Adrenal gland (tissue), 5 donors: ENCODE measurements around the gene CDCA4.

Experiments
- POLR2A ChIP-seq, 2 donors: fragments of 450-650 bp; IDR thresholded peaks; one replicate each; pipeline ENCODE4 v1.6.1; 2017; ENCODE audit warnings: antibody characterized with exemption in 2 of 2, mild to moderate bottlenecking in 2 of 2, moderate library complexity in 1 of 2
- TF ChIP-seq, protein P1 (sequence below), 6 experiments: fragments of 450-650 bp in 4 of 6; fragments of 200-600 bp in 2 of 6; sonication (generic) in 1 of 6; IDR thresholded peaks; 1 replicate in 5 of 6; 2 replicates in 1 of 6; pipeline versions ENCODE4 v1.5.1 to v1.8.0; 2016 to 2021; ENCODE audit warnings: antibody characterized with exemption in 6 of 6, mild to moderate bottlenecking in 2 of 6, moderate library complexity in 1 of 6
- donor health status: DM: no; HTN: no; CAD: no.

DNA sequence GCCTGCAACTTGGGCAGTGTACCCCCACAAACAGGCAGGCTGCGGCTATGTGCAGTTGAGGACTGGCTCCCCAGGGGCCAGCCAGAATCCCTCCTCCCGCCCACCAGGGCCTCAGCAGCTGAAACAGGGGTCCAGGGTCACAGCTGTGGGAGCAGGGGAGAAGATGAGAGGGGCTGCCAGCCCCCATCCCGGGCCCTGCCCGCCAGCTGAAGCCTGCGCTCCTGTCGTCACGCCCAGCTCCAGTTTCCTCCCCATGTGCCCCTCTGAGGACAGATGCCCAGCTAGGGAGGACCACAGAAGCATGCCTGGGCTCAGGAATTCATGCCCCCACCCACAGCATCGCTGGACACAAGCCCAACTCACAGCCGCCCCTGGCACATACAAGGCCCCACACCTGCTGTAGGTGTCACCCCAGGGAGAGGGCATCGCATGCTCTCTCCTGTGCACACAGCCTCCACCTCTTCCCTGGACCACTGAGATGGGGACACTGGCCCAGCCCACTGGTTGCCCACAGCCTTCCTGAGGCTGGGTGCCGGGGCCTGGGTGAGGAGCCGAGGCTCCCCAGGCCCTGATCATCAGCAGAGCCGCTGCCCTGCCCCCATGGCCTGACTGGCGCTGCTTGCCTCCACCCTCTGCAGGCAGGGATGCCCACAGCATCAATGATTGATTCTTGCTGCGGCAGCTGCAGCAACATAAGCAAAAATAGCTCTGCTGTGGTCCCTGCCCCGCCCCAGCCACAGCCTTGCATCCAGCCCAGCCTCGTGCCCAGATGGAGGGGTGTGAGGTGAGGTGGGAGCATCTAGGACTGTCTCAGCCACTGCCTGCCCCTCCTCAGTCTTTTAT is 39.0 kb downstream of the CDCA4 start:
- TF ChIP-seq, protein P1, sequence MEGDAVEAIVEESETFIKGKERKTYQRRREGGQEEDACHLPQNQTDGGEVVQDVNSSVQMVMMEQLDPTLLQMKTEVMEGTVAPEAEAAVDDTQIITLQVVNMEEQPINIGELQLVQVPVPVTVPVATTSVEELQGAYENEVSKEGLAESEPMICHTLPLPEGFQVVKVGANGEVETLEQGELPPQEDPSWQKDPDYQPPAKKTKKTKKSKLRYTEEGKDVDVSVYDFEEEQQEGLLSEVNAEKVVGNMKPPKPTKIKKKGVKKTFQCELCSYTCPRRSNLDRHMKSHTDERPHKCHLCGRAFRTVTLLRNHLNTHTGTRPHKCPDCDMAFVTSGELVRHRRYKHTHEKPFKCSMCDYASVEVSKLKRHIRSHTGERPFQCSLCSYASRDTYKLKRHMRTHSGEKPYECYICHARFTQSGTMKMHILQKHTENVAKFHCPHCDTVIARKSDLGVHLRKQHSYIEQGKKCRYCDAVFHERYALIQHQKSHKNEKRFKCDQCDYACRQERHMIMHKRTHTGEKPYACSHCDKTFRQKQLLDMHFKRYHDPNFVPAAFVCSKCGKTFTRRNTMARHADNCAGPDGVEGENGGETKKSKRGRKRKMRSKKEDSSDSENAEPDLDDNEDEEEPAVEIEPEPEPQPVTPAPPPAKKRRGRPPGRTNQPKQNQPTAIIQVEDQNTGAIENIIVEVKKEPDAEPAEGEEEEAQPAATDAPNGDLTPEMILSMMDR (IDR thresholded peaks at IDR 0.05) = no peak
- TF ChIP-seq POLR2A (IDR thresholded peaks at IDR 0.05) = no peak
